Aorta (tissue), 5 donors: ENCODE results near the gene RNF207. TPM values are rescaled to one million over a fixed set of nuclear protein-coding genes. Genes with fewer than 3 reads are reported as not detected.

Experiments
- ATAC-seq: fragments of 200-7000 bp; cut with Tn5 transposase; one replicate; pipeline ENCODE4 v1.9.1; 2022; ENCODE audit warnings: moderate library complexity; ENCODE audit not compliant: low FRiP score
- DNase-seq, 2 donors: peaks; one replicate each; pipeline ENCODE4 v3.0.0-alpha.2; 2020
- H3K27ac ChIP-seq, 2 donors: one replicate each; pipeline ENCODE4 v1.5.1; 2013; ENCODE audit warnings: low read length in 2 of 2, mild to moderate bottlenecking in 2 of 2, moderate library complexity in 2 of 2, control low read depth in 1 of 2, inconsistent platforms in 1 of 2, low read depth in 1 of 2
- H3K27me3 ChIP-seq, 2 donors: one replicate each; pipeline ENCODE4 v1.6.1; 2013; ENCODE audit warnings: control low read depth in 1 of 2, low read length in 1 of 2, mild to moderate bottlenecking in 1 of 2, moderate library complexity in 1 of 2; ENCODE audit not compliant: insufficient read depth in 2 of 2, control insufficient read depth in 1 of 2
- H3K36me3 ChIP-seq, 2 donors: one replicate each; pipeline ENCODE4 v1.6.1; 2013; ENCODE audit warnings: control low read depth in 1 of 2, low read length in 1 of 2, mild to moderate bottlenecking in 1 of 2; ENCODE audit not compliant: insufficient read depth in 2 of 2, control insufficient read depth in 1 of 2
- H3K4me1 ChIP-seq, 2 donors: one replicate each; pipeline ENCODE4 v1.6.1; 2013; ENCODE audit warnings: low read length in 2 of 2, control low read depth in 1 of 2, mild to moderate bottlenecking in 1 of 2, moderate library complexity in 1 of 2; ENCODE audit not compliant: insufficient read depth in 2 of 2, control insufficient read depth in 1 of 2
- H3K4me3 ChIP-seq, 2 donors: one replicate each; pipeline ENCODE4 v1.5.1; 2013; ENCODE audit warnings: low read length in 2 of 2, control low read depth in 1 of 2, mild to moderate bottlenecking in 1 of 2
- H3K9me3 ChIP-seq: one replicate; pipeline ENCODE4 v1.6.1; 2013; ENCODE audit warnings: mild to moderate bottlenecking, low read length; ENCODE audit not compliant: control insufficient read depth
- WGBS, 2 donors: extraction: QIAGEN DNeasy Blood & Tissue Kit; methylation state at CpG; one replicate each; pipeline ENCODE4 v1.1.7; 2013; 5-methylcytosine and 5-hydroxymethylcytosine counted together
- intact Hi-C, 2 donors: fragments of 100-400 bp; cut with DNase I; formaldehyde crosslinking; loops; one replicate each; pipeline versions ENCODE4 v1.14.2 to v1.15.0; 2022
- polyA plus RNA-seq, 2 donors: library from polyadenylated mRNA; stranded (reverse); fragments of 200-250 nt; gene quantifications; one replicate each; pipeline ENCODE4 v1.2.3, GENCODE V29; 2013
- total RNA-seq, 2 donors: library from RNA; stranded (reverse); fragmentation: NEBNext Ultra II Directional; extraction: Animal tissue kit (Norgen Biotek cat#: 25700); gene quantifications; one replicate each; pipeline ENCODE4 v1.2.1, GENCODE V29; 2021
- donor health status: healthy with polysubstance abuse.
- donor health status: Bipolar disorder and iron deficiency.
- donor health status: DM: no; HTN: no; CAD: no.
- donor health status: DM: no; HTN: no; CAD: no.
- donor health status: DM: yes; HTN: yes; CAD: no.

RNF207 gene
- total and polyA plus RNA-seq, 4 donors = 1.5 to 31.4 (median 14.5) TPM

- H3K4me1 ChIP-seq = no peaks in the 10 kb centered on the region
- no peak overlapping the region for H3K27ac ChIP-seq
- DNase-seq (no peak), ATAC-seq (no peak)
- no peaks in the 10 kb centered on the region for H3K36me3 ChIP-seq
- intact Hi-C loops = loop anchor here in 1 of 2 donors (2.0 to 10.0 kb wide), 2 partner anchors 28 to 212 kb away; partner anchors contain the start of genes ICMT and NPHP4
- 80 to 89% methylated on average over 19 of the region's 19 CpGs for WGBS, 2 donors
- no peaks in the 10 kb centered on the region for H3K27me3 ChIP-seq
- H3K4me3 ChIP-seq = no peak overlapping the region
- H3K9me3 ChIP-seq = no peaks in the 10 kb centered on the region
These were observed 1.4 kb downstream of the RNF207 start for GRCh38 chr1:6207075-6207885.

- Histone ChIP-seq H3K9me3 (no peaks in the 10 kb centered on the region), H3K4me3 (no peak overlapping the region), H3K27ac (no peak overlapping the region), H3K27me3 (no peaks in the 10 kb centered on the region), H3K4me1 (no peaks in the 10 kb centered on the region), H3K36me3 (no peaks in the 10 kb centered on the region)
- intact Hi-C loops = loop anchor here in 1 of 2 donors (2.0 to 10.0 kb wide), 2 partner anchors 27 to 213 kb away; partner anchors contain the start of genes ICMT and NPHP4
- DNase-seq = no peak
- 94% methylated on average over 10 of the region's 10 CpGs for WGBS, 2 donors
- no peak for ATAC-seq
These were observed 2.0 kb downstream of the RNF207 start for GRCh38 chr1:6207921-6208320.

- no peaks in the 10 kb centered on the region for H3K4me1 ChIP-seq
- H3K27ac ChIP-seq = no peak overlapping the region
- intact Hi-C loops = loop anchor here in 1 of 2 donors (10.0 kb wide), 1 partner anchor 214 kb away; the partner anchor contains the start of gene NPHP4
These were observed 3.1 kb downstream of the RNF207 start for GRCh38 chr1:6208723-6209660.

GRCh38 chr1:6209661-6210580 lies 4.0 kb downstream of the RNF207 start:
- no peak overlapping the region for H3K27ac ChIP-seq
- no peaks in the 10 kb centered on the region for H3K4me1 ChIP-seq
- H3K4me3 ChIP-seq = no peak overlapping the region
- intact Hi-C loops = loop anchor here in 1 of 2 donors (10.0 kb wide), 1 partner anchor 215 kb away; the partner anchor contains the start of gene NPHP4
- H3K36me3 ChIP-seq = no peaks in the 10 kb centered on the region
- no peaks in the 10 kb centered on the region for H3K27me3 ChIP-seq
- no peaks in the 10 kb centered on the region for H3K9me3 ChIP-seq
- WGBS, 2 donors = 93 to 95% methylated on average over 16 to 17 of the region's 17 CpGs
- DNase-seq (no peak), ATAC-seq (no peak)

More at GRCh38 chr1:6208723-6209660, 3.1 kb downstream of the RNF207 start:
- no peaks in the 10 kb centered on the region for H3K9me3 ChIP-seq
- WGBS, 2 donors = 37 to 53% methylated on average over 78 to 99 of the region's 99 CpGs
- ATAC-seq = peak; percentile 45
- no peaks in the 10 kb centered on the region for H3K27me3 ChIP-seq
- H3K36me3 ChIP-seq = no peaks in the 10 kb centered on the region
- H3K4me3 ChIP-seq = no peak overlapping the region
- no peak for DNase-seq

GRCh38 chr1:6210591-6211355 lies 4.9 kb downstream of the RNF207 start:
- H3K27ac ChIP-seq = no peak overlapping the region
- H3K27me3 ChIP-seq = no peaks in the 10 kb centered on the region
- H3K9me3 ChIP-seq = no peaks in the 10 kb centered on the region
- no peaks in the 10 kb centered on the region for H3K4me1 ChIP-seq
- ATAC-seq (no peak), DNase-seq (no peak)
- intact Hi-C loops = no loop called here
- H3K36me3 ChIP-seq = no peaks in the 10 kb centered on the region
- 94 to 96% methylated on average over 29 of the region's 29 CpGs for WGBS, 2 donors
- no peak overlapping the region for H3K4me3 ChIP-seq

GRCh38 chr1:6211731-6212130 lies 5.8 kb downstream of the RNF207 start:
- ATAC-seq = peak; percentile 9
- Histone ChIP-seq H3K4me1 (no peaks in the 10 kb centered on the region), H3K27me3 (no peaks in the 10 kb centered on the region), H3K9me3 (no peaks in the 10 kb centered on the region), H3K36me3 (no peaks in the 10 kb centered on the region), H3K27ac (no peak overlapping the region), H3K4me3 (no peak overlapping the region)
- intact Hi-C loops = no loop called here
- 90 to 91% methylated on average over 14 to 16 of the region's 16 CpGs for WGBS, 2 donors
- DNase-seq = no peak

- Histone ChIP-seq H3K36me3 (no peaks in the 10 kb centered on the region), H3K27ac (no peak overlapping the region), H3K4me1 (no peaks in the 10 kb centered on the region), H3K27me3 (no peaks in the 10 kb centered on the region), H3K9me3 (no peaks in the 10 kb centered on the region), H3K4me3 (no peak overlapping the region)
- ATAC-seq = no peak
- WGBS, 2 donors = 85 to 87% methylated on average over 20 of the region's 20 CpGs
- DNase-seq = no peak
- intact Hi-C loops = no loop called here
These were observed 6.5 kb downstream of the RNF207 start for GRCh38 chr1:6212193-6212959.
